ENCODE data around the gene NDUFS6. TPM values are rescaled to one million over a fixed set of nuclear protein-coding genes. Genes with fewer than 3 reads are reported as not detected.

The NDUFS6 gene
- total and polyA plus RNA-seq, 2 of the 8 experiments (the other 6 are each of a cell fraction or from before 2014, with no cell fraction given) = 72.7 to 191 TPM

DNA sequence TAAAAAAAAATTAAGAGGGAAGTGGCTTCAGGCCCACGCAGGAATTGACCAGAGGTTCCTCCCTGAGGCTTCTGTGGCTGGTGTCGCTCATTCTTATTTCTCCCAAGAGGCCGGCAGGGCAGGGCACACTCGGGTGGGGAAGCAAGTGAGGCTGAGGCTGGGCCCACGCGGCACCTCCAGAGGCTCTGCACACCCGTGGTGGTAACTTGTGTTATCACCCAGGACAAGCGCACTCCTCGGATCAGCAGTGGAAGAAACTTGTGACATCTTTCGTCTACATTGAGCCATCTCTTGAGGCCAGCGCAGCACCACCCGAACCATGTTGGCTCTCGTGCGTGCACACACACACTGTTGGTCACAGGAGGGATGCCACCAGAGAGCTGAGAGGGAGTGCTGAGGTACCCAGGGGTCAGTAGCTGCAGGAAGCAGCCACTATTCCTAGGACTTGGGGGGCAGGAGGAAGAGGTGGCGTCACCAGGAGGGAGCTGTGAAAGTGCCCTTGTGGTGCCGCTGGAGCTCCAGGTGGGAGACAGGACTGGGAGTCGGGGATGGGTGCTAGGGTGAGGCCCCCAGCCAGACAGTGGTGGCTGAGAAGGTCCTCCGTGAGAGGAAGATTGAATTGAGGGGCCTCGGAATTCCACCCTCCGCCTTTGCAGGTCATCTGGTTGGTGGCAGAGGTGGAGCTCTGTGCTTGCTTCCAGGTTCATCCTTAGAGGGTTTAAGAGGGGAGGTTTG, 6.4 kb downstream of the NDUFS6 start (continued):
- TF ChIP-seq, protein P1, sequence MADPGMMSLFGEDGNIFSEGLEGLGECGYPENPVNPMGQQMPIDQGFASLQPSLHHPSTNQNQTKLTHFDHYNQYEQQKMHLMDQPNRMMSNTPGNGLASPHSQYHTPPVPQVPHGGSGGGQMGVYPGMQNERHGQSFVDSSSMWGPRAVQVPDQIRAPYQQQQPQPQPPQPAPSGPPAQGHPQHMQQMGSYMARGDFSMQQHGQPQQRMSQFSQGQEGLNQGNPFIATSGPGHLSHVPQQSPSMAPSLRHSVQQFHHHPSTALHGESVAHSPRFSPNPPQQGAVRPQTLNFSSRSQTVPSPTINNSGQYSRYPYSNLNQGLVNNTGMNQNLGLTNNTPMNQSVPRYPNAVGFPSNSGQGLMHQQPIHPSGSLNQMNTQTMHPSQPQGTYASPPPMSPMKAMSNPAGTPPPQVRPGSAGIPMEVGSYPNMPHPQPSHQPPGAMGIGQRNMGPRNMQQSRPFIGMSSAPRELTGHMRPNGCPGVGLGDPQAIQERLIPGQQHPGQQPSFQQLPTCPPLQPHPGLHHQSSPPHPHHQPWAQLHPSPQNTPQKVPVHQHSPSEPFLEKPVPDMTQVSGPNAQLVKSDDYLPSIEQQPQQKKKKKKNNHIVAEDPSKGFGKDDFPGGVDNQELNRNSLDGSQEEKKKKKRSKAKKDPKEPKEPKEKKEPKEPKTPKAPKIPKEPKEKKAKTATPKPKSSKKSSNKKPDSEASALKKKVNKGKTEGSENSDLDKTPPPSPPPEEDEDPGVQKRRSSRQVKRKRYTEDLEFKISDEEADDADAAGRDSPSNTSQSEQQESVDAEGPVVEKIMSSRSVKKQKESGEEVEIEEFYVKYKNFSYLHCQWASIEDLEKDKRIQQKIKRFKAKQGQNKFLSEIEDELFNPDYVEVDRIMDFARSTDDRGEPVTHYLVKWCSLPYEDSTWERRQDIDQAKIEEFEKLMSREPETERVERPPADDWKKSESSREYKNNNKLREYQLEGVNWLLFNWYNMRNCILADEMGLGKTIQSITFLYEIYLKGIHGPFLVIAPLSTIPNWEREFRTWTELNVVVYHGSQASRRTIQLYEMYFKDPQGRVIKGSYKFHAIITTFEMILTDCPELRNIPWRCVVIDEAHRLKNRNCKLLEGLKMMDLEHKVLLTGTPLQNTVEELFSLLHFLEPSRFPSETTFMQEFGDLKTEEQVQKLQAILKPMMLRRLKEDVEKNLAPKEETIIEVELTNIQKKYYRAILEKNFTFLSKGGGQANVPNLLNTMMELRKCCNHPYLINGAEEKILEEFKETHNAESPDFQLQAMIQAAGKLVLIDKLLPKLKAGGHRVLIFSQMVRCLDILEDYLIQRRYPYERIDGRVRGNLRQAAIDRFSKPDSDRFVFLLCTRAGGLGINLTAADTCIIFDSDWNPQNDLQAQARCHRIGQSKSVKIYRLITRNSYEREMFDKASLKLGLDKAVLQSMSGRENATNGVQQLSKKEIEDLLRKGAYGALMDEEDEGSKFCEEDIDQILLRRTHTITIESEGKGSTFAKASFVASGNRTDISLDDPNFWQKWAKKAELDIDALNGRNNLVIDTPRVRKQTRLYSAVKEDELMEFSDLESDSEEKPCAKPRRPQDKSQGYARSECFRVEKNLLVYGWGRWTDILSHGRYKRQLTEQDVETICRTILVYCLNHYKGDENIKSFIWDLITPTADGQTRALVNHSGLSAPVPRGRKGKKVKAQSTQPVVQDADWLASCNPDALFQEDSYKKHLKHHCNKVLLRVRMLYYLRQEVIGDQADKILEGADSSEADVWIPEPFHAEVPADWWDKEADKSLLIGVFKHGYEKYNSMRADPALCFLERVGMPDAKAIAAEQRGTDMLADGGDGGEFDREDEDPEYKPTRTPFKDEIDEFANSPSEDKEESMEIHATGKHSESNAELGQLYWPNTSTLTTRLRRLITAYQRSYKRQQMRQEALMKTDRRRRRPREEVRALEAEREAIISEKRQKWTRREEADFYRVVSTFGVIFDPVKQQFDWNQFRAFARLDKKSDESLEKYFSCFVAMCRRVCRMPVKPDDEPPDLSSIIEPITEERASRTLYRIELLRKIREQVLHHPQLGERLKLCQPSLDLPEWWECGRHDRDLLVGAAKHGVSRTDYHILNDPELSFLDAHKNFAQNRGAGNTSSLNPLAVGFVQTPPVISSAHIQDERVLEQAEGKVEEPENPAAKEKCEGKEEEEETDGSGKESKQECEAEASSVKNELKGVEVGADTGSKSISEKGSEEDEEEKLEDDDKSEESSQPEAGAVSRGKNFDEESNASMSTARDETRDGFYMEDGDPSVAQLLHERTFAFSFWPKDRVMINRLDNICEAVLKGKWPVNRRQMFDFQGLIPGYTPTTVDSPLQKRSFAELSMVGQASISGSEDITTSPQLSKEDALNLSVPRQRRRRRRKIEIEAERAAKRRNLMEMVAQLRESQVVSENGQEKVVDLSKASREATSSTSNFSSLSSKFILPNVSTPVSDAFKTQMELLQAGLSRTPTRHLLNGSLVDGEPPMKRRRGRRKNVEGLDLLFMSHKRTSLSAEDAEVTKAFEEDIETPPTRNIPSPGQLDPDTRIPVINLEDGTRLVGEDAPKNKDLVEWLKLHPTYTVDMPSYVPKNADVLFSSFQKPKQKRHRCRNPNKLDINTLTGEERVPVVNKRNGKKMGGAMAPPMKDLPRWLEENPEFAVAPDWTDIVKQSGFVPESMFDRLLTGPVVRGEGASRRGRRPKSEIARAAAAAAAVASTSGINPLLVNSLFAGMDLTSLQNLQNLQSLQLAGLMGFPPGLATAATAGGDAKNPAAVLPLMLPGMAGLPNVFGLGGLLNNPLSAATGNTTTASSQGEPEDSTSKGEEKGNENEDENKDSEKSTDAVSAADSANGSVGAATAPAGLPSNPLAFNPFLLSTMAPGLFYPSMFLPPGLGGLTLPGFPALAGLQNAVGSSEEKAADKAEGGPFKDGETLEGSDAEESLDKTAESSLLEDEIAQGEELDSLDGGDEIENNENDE (IDR thresholded peaks at IDR 0.05; ENCODE audit: insufficient replicate concordance, low read length) = no peak
- TF ChIP-seq FOSL1 (IDR thresholded peaks at IDR 0.05; ENCODE audit: insufficient read depth, low read depth, low read length) = no peak
- TF ChIP-seq TCF12 (IDR thresholded peaks at IDR 0.05; ENCODE audit: low read depth, low read length) = no peak
- no peak for TF ChIP-seq SIRT6 (IDR thresholded peaks at IDR 0.05; ENCODE audit: low read length)
- no peak for TF ChIP-seq CHD2 (IDR thresholded peaks at IDR 0.05; ENCODE audit: low read length)
- TF ChIP-seq KDM1A (IDR thresholded peaks at IDR 0.05; ENCODE audit: borderline replicate concordance, low read length) = no peak
- no peak for TF ChIP-seq RAD21 (IDR thresholded peaks at IDR 0.05 in 1 of 2, conservative IDR thresholded peaks at IDR 0.05 in 1 of 2; ENCODE audit: low read depth in 2 of 2, low read length in 2 of 2)
- no peak for TF ChIP-seq SP1 (IDR thresholded peaks at IDR 0.05; ENCODE audit: low read depth, low read length)
- TF ChIP-seq, protein P2, sequence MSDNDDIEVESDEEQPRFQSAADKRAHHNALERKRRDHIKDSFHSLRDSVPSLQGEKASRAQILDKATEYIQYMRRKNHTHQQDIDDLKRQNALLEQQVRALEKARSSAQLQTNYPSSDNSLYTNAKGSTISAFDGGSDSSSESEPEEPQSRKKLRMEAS (IDR thresholded peaks at IDR 0.05) = no peak
- TF ChIP-seq BCL11A (IDR thresholded peaks at IDR 0.05; ENCODE audit: low read depth in 2 of 2, low read length in 2 of 2) = no peak
- no peak for TF ChIP-seq NRF1 (IDR thresholded peaks at IDR 0.05; ENCODE audit: low read depth, low read length)
